Measurements from ENCODE around the gene EML1. TPM values are rescaled to one million over a fixed set of nuclear protein-coding genes. Genes with fewer than 3 reads are reported as not detected.

EML1 gene
- total RNA-seq, 3 donors from 2014 or later (not counting 1 experiment from before 2014, with no cell fraction given), result not detected

- Histone ChIP-seq H3K9me3 (ENCODE audit: control insufficient read depth, insufficient read depth, low read length) (no peaks in the 10 kb centered on the region), H3K4me3 (ENCODE audit: low read length) (no peak overlapping the region), H3K27ac (ENCODE audit: low read length) (no peak overlapping the region), H3K27me3 (ENCODE audit: control insufficient read depth, insufficient read depth, low read length) (no peaks in the 10 kb centered on the region), H3K4me1 (ENCODE audit: control insufficient read depth, insufficient read depth, low read length) (no peaks in the 10 kb centered on the region), H3K36me3 (ENCODE audit: control insufficient read depth, insufficient read depth, low read length) (no peaks in the 10 kb centered on the region)
- H3K4me3 Mint-ChIP-seq, result no peak overlapping the region
- no peaks in the 10 kb centered on the region for H3K36me3 Mint-ChIP-seq
- DNase-seq (no peak), ATAC-seq (no peak)
- TF ChIP-seq CTCF (IDR thresholded peaks at IDR 0.05), result no peak
- intact Hi-C loops (cut with micrococcal nuclease), result no loop called here
- WGBS (ENCODE audit: insufficient coverage), result 85% methylated on average over 29 of the region's 29 CpGs
- H3K4me1 Mint-ChIP-seq, result no peaks in the 10 kb centered on the region
- peaks cover 2 to 6% of the 10 kb centered on the region in 2 donors for H3K27me3 Mint-ChIP-seq (ENCODE audit: low read depth in 2 of 2)
- no peaks in the 10 kb centered on the region for H3K9me3 Mint-ChIP-seq
- no peak overlapping the region for H3K27ac Mint-ChIP-seq
These were observed 143.7 kb downstream of the EML1 start for GRCh38 chr14:99936738-99937474.

GRCh38 chr14:99937475-99938244 is 144.4 kb downstream of the EML1 start:
- Histone ChIP-seq H3K36me3 (ENCODE audit: control insufficient read depth, insufficient read depth, low read length) (no peaks in the 10 kb centered on the region), H3K4me3 (ENCODE audit: low read length) (no peak overlapping the region), H3K27me3 (ENCODE audit: control insufficient read depth, insufficient read depth, low read length) (no peaks in the 10 kb centered on the region), H3K27ac (ENCODE audit: low read length) (no peak overlapping the region), H3K9me3 (ENCODE audit: control insufficient read depth, insufficient read depth, low read length) (no peaks in the 10 kb centered on the region), H3K4me1 (ENCODE audit: control insufficient read depth, insufficient read depth, low read length) (no peaks in the 10 kb centered on the region)
- Mint-ChIP-seq H3K27ac (no peak overlapping the region), H3K9me3 (no peaks in the 10 kb centered on the region), H3K4me1 (no peaks in the 10 kb centered on the region), H3K4me3 (no peak overlapping the region), H3K27me3 (ENCODE audit: low read depth in 2 of 2) (peaks cover 0 to 5% of the 10 kb centered on the region in 2 donors), H3K36me3 (no peaks in the 10 kb centered on the region)
- DNase-seq (no peak), ATAC-seq (no peak)
- no peak for TF ChIP-seq CTCF (IDR thresholded peaks at IDR 0.05)
- WGBS (ENCODE audit: insufficient coverage), result 64% methylated on average over 13 of the region's 14 CpGs
- intact Hi-C loops (cut with micrococcal nuclease), result no loop called here

- Histone ChIP-seq H3K36me3 (ENCODE audit: control insufficient read depth, insufficient read depth, low read length) (no peaks in the 10 kb centered on the region), H3K27ac (ENCODE audit: low read length) (no peak overlapping the region), H3K4me3 (ENCODE audit: low read length) (no peak overlapping the region), H3K27me3 (ENCODE audit: control insufficient read depth, insufficient read depth, low read length) (no peaks in the 10 kb centered on the region), H3K9me3 (ENCODE audit: control insufficient read depth, insufficient read depth, low read length) (no peaks in the 10 kb centered on the region), H3K4me1 (ENCODE audit: control insufficient read depth, insufficient read depth, low read length) (no peaks in the 10 kb centered on the region)
- H3K27me3 Mint-ChIP-seq (ENCODE audit: low read depth in 2 of 2), result peaks cover 6 to 8% of the 10 kb centered on the region in 2 donors
- H3K4me3 Mint-ChIP-seq, result no peak overlapping the region
- no peaks in the 10 kb centered on the region for H3K9me3 Mint-ChIP-seq
- DNase-seq, result no peak
- no peak overlapping the region for H3K27ac Mint-ChIP-seq
- intact Hi-C loops (cut with micrococcal nuclease), result no loop called here
- WGBS (ENCODE audit: insufficient coverage), result 98% methylated on average over 8 of the region's 8 CpGs
- no peaks in the 10 kb centered on the region for H3K36me3 Mint-ChIP-seq
- no peak for TF ChIP-seq CTCF (IDR thresholded peaks at IDR 0.05)
- ATAC-seq, result no peak
- H3K4me1 Mint-ChIP-seq, result no peaks in the 10 kb centered on the region
These were observed 145.2 kb downstream of the EML1 start for GRCh38 chr14:99938376-99938775.

Measured in natural killer cell (primary cell).